Activated naive CD8-positive, alpha-beta T cell (primary cell): Measurements from ENCODE around the gene LRRC59.

ENCODE experiments used
- H3K27ac Mint-ChIP-seq: one replicate; pipeline ENCODE4 v1.8.0; 2021; ENCODE audit warnings: mixed read lengths
- H3K27me3 Mint-ChIP-seq: one replicate; pipeline ENCODE4 v1.8.0; 2021; ENCODE audit warnings: mixed read lengths
- H3K36me3 Mint-ChIP-seq: one replicate; pipeline ENCODE4 v1.8.0; 2021; ENCODE audit warnings: mixed read lengths
- H3K4me1 Mint-ChIP-seq: one replicate; pipeline ENCODE4 v1.8.0; 2021; ENCODE audit warnings: low read depth, mixed read lengths
- H3K4me3 Mint-ChIP-seq: one replicate; pipeline ENCODE4 v1.8.0; 2021; ENCODE audit warnings: mild to moderate bottlenecking, mixed read lengths
- H3K9me3 Mint-ChIP-seq: one replicate; pipeline ENCODE4 v1.8.0; 2021; ENCODE audit warnings: low read depth, mixed read lengths

LRRC59 gene

DNA sequence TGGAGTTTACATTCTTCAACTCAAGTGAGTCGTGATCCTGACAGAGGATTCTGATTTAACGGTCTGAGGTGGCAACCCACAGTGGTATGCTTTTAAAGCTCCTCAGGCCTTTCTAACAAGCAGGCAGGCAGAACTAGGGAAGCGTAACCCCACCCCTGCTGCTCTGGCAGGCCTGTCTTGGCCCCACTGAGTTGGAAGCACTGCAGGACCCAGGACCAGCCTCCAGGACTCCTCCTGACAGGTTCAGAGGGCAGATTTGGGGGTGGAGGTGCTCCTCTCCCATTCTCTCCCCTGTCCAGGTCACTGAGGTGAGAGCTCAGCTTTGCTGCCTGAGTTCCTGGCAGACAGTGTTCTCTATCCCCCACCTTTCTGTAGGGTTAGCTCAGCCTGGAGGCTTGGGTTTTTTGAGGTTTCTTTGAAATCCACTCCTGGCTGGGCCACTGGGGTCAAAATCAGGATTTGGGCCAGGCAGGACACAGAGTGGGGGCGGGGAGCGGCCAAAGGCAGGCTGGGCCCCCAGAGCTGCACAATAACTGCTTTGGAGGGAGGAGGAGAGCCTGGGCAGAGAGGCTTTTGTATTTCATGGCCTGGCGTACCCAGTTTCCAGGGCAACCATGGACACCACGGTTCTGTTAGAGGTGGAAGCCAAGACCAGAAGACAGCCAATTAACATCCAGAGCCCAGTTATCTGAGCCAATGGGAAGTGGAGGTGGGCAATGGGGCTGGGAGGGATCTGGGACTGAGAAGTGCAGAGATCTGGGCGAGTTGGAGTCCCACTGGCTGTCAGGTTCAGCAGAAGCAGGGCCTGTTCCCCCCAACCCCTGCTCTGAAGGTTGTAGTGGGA lies 33.9 kb downstream of the LRRC59 start:
- H3K36me3 Mint-ChIP-seq: no peaks in the 10 kb centered on the region
- no peak overlapping the region for H3K4me3 Mint-ChIP-seq
- H3K27ac Mint-ChIP-seq: no peak overlapping the region
- H3K27me3 Mint-ChIP-seq: no peaks in the 10 kb centered on the region
- H3K4me1 Mint-ChIP-seq: peaks cover 8% of the 10 kb centered on the region
- H3K9me3 Mint-ChIP-seq: no peaks in the 10 kb centered on the region

DNA sequence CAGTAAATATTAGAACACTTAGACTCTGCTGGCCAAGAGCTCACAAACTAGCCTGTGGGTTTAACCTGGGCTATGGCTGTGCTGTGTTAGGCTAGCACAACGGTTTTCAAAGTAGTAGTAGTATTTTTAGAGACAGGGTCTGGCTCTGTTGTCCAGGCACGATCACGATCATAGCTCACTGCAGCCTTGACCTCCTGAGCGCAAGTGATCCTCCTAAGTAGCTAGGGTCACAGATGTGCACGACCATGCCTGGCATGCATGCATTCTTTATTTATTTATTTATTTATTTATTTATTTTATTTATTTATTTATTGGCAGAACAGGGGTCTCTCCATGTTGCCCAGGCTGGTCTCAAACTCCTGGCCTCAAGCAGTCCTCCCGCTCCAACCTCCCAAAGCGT lies 34.7 kb downstream of the LRRC59 start:
- Mint-ChIP-seq H3K27ac (no peak overlapping the region), H3K9me3 (no peaks in the 10 kb centered on the region), H3K36me3 (no peaks in the 10 kb centered on the region), H3K4me3 (no peak overlapping the region), H3K27me3 (no peaks in the 10 kb centered on the region), H3K4me1 (peaks cover 8% of the 10 kb centered on the region)

DNA sequence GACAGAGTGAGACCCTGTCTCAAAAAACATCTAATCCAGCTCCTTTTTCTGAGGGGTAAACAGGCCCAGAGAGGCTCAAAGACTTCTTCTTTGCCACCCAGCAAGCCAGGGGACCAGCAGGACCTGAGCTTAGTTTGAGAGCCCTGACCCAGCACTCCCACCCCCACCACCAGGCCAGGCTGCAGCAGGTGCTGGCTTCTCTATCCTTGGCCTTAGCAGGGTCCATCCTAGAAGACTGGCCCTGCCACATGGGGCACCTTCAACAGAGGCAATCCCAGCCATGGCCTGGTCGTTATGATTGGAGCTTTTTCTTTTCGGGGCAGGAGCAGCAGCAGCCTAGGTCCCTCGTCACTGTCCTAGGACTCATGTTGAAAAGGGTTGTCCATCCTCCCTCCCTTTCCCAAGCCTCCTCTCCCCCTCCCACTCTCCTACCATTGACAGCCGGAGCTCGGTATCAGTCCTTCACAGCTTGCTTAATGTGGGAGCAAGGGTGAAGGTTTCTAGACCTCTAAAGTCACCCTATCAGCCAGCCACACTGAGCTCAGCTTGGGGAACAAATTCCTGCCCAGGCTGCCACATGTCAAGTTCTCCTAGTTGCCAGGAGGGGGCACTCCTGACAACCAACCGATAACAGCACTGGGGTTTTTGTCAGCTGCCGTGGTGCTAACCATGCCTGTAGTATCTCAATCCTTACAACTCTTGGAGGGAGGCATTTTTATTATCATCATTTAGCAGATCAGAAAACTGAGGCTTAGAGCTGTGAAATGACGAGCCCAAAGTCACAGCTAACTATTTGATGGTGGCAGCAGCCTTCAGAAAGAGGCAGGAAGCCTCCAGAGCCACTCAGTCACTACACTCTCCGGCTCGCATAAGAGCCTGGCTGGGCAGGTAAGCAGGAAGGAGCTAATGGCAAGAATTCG lies 35.5 kb downstream of the LRRC59 start:
- H3K36me3 Mint-ChIP-seq: no peaks in the 10 kb centered on the region
- peaks cover 8% of the 10 kb centered on the region for H3K4me1 Mint-ChIP-seq
- no peaks in the 10 kb centered on the region for H3K27me3 Mint-ChIP-seq
- H3K9me3 Mint-ChIP-seq: no peaks in the 10 kb centered on the region
- H3K27ac Mint-ChIP-seq: peak overlapping the region; percentile 83
- peak overlapping the region; percentile 35 for H3K4me3 Mint-ChIP-seq

DNA sequence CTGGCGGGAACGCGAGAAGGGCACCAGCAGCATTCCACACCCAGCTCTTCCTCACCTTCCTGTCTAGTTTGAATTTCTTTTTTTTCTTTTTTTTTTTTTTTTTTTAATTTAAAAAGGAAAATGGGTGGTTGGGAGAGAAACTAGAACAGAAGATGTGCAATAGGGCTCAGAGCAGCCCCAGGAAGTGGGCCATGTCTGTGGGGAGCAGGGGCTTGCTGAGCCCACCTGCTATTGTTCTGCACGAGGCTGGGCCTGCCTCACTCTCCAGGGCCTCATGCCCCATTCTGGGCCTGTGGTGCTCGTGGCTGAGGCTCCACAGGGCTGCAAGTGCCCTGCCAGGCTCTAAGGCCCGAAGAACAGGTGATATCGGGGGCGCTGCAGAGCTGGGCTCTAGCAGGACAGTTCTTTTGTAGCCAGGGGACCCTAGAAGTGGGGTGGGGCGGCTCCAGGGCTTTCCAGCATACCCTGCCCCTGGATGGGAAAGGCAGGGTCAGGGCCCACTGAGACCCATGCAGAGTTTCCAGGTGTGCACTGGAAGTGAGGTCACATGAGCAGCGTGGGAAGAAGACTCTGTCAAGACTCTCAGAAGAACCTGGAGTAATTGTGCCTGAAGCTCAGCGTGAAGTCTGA lies 36.7 kb downstream of the LRRC59 start:
- peaks cover 8% of the 10 kb centered on the region for H3K4me1 Mint-ChIP-seq
- no peaks in the 10 kb centered on the region for H3K36me3 Mint-ChIP-seq
- no peak overlapping the region for H3K4me3 Mint-ChIP-seq
- no peaks in the 10 kb centered on the region for H3K9me3 Mint-ChIP-seq
- H3K27ac Mint-ChIP-seq: peak overlapping the region; percentile 16
- no peaks in the 10 kb centered on the region for H3K27me3 Mint-ChIP-seq

DNA sequence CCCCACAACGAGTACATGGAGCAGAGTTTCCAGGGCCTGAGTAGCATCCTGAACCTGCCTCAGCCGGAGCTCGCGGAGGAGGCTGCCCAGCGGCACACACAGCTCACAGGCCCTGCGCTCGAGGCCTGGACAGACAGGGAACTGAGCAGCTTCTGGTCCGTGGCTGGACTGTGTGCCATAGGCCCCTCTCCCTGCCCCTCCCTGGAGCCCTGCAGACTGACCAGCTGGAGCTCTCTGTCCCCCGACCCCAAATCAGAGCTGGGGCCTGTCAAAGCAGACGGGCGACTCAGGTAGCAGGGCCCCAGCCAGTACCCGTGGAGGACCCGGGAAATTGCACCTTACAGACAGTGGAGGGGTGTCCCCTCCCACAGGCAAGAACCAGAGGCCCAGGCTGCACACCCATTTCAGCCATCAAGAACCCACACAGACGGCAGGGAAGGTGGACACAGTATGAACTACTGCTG lies 37.3 kb downstream of the LRRC59 start:
- H3K27ac Mint-ChIP-seq: no peak overlapping the region
- H3K27me3 Mint-ChIP-seq: no peaks in the 10 kb centered on the region
- no peaks in the 10 kb centered on the region for H3K9me3 Mint-ChIP-seq
- H3K36me3 Mint-ChIP-seq: no peaks in the 10 kb centered on the region
- H3K4me1 Mint-ChIP-seq: peaks cover 8% of the 10 kb centered on the region
- no peak overlapping the region for H3K4me3 Mint-ChIP-seq

DNA sequence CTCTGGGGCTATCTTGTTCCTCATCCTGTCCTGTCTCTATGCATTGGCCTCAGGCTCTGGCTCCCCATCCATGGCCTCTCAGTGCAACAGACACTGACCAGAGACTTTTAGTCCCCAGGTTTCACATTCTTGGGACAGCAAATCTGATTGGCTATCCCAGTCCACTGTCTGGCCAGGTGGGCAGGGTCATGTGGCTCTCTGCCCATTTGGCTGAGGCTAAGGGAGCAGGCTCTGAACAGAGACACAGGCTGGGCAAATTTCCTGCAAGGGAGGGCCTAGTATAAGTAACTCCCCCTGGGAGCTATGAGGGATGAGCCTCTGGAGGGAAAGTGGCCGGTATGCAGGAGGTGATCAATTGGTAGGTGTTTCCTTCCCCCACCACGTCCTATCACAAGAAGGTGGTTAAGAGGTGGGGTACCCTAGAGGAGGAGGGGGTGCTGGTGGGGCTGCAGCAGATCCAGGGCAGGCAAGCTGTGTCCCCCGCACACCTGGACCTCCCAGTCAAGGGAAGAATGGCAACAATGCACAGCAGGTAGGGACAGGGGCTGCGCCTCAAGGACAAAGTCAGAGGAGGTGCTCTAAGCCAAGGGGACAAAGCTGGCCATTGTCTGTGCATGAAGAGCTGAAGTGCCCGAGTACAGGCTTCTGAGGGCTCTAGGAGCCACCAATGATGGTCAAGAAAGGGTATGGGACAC lies 38.2 kb downstream of the LRRC59 start:
- Mint-ChIP-seq H3K4me1 (peaks cover 8% of the 10 kb centered on the region), H3K27ac (no peak overlapping the region), H3K9me3 (no peaks in the 10 kb centered on the region), H3K4me3 (no peak overlapping the region), H3K36me3 (no peaks in the 10 kb centered on the region), H3K27me3 (no peaks in the 10 kb centered on the region)

DNA sequence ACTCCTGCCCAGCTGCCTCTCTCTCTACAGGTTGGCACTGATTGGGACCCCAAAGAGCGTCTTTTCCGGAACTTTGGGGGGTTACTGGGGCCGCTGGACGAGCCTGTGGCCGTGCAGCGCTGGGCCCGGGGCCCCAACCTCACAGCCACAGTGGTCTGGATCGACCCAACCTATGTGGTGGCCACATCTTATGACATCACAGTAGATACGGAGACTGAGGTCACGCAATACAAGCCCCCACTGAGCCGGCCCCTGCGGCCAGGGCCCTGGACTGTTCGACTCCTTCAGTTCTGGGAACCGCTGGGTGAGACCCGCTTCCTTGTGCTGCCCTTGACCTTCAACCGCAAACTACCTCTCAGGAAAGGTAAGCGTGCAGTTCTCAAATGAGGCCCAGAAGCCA lies 39.1 kb downstream of the LRRC59 start:
- no peaks in the 10 kb centered on the region for H3K27me3 Mint-ChIP-seq

DNA sequence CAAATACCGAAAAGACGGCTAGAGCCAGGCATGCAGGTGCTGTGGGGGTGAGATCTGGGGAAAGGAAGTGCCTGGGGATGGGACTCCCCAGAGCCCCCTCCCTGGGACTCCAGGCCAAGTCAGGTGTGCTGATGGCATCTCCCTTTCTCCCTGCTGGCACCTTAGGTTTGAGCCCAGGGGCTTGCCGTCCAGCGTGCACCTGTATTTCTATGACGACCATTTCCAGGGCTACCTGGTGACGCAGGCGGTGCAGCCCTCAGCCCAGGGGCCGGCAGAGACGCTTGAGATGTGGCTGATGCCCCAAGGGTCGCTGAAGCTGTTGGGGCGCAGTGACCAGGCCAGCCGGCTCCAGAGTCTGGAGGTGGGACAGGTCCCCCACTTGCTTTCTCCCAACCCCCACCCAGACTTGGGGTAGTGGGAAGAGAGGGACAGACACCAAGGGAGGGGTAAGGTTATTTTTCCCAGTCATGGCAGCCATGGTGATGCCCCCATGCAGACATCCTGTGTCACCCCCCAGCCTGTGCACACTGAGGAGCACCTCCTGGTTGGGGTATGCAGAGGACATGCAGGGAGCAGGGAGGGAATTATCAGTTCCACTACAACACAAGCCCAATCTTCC lies 40.3 kb downstream of the LRRC59 start:
- Mint-ChIP-seq H3K4me3 (no peak overlapping the region), H3K36me3 (no peaks in the 10 kb centered on the region), H3K27ac (no peak overlapping the region)

More for the DNA sequence above, 39.1 kb downstream of the LRRC59 start:
- Mint-ChIP-seq H3K27ac (no peak overlapping the region), H3K9me3 (no peaks in the 10 kb centered on the region), H3K4me1 (peaks cover 8% of the 10 kb centered on the region), H3K36me3 (no peaks in the 10 kb centered on the region), H3K4me3 (no peak overlapping the region)

DNA sequence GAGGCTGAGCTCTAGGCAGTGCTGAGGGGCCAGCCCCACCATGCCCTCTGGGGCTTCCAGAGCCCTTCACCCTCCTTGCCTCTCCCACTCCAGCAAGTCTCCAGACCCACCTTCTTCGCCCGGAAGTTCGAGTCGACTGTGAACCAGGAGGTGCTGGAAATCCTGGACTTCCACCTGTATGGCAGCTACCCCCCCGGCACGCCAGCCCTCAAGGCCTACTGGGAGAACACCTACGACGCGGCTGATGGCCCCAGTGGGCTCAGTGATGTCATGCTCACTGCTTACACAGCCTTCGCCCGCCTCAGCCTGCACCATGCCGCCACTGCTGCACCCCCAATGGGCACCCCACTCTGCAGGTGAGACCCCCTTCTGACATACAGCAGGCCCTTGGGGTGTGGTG lies 40.9 kb downstream of the LRRC59 start:
- Mint-ChIP-seq H3K36me3 (no peaks in the 10 kb centered on the region), H3K27ac (no peak overlapping the region), H3K27me3 (no peaks in the 10 kb centered on the region), H3K9me3 (no peaks in the 10 kb centered on the region), H3K4me1 (peaks cover 4% of the 10 kb centered on the region), H3K4me3 (no peak overlapping the region)

More for the DNA sequence above, 40.3 kb downstream of the LRRC59 start:
- Mint-ChIP-seq H3K9me3 (no peaks in the 10 kb centered on the region), H3K27me3 (no peaks in the 10 kb centered on the region), H3K4me1 (peaks cover 2% of the 10 kb centered on the region)

DNA sequence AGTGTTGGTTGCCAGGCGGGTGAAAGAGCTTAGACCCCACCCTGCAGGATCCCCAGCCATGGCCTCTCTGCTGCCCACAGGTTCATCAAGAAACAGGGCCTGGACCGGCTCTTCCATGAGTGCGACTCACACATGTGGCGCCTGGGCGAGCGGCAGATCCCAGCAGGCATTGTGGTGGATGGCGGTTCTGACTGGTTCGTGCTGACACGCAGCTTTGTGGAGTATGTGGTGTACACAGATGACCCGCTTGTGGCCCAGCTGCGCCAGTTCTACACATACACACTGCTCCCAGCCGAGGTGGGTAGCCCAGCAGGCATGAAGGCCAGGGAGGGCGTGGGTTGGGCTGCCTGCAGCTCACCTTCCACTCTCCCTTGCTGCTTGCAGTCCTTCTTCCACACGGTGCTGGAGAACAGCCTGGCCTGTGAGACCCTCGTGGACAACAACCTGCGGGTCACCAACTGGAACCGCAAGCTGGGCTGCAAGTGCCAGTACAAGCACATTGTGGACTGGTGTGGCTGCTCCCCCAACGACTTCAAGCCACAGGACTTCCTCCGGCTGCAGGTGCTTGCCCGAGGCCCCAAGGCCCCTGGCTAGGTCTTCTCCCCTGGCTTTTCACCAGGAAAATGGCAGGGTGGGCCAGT lies 41.5 kb downstream of the LRRC59 start:
- Mint-ChIP-seq H3K36me3 (no peaks in the 10 kb centered on the region), H3K4me1 (peaks cover 6% of the 10 kb centered on the region), H3K27me3 (no peaks in the 10 kb centered on the region), H3K27ac (no peak overlapping the region), H3K4me3 (no peak overlapping the region), H3K9me3 (no peaks in the 10 kb centered on the region)

DNA sequence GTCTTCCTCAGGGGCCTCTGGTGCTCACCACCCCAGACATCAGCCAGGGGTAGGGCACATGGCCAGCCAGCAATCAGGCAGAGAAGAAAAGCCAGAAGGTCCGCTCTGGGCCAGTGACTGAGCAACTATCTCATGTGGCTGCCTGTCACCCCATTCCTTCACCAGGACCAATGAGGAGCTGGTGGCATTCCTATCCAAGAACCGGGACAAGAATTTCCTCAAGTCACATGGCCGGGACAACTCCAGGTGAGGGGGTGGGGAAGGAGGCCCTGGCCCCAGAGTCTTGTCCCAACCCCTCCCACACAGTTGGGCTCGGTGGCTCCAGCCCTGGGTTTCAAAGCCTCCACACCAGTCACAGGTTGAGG lies 42.0 kb downstream of the LRRC59 start:
- H3K36me3 Mint-ChIP-seq: no peaks in the 10 kb centered on the region
- H3K4me1 Mint-ChIP-seq: peaks cover 9% of the 10 kb centered on the region
- H3K4me3 Mint-ChIP-seq: no peak overlapping the region
- no peaks in the 10 kb centered on the region for H3K27me3 Mint-ChIP-seq
- no peak overlapping the region for H3K27ac Mint-ChIP-seq
- H3K9me3 Mint-ChIP-seq: no peaks in the 10 kb centered on the region

DNA sequence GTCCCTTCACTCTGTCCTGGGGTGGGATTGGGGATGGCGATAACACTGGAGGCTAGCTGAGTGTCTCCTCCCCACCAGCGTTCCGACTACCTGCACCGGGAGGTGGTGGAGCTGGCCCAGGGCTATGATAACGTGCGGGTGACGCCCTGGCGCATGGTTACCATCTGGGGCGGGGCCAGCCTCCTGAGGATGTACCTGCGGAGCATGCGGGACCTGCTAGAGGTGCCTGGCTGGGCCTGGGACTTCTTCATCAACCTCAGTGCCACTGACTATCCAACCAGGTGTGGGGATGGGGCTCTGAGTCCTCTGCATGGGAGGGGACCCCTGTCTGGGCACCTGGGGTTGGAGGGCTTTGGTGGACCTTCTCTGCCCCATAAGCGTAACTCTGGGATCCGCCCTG lies 42.5 kb downstream of the LRRC59 start:
- Mint-ChIP-seq H3K36me3 (no peaks in the 10 kb centered on the region), H3K4me1 (peaks cover 9% of the 10 kb centered on the region), H3K27me3 (no peaks in the 10 kb centered on the region), H3K27ac (no peak overlapping the region), H3K4me3 (no peak overlapping the region), H3K9me3 (no peaks in the 10 kb centered on the region)

DNA sequence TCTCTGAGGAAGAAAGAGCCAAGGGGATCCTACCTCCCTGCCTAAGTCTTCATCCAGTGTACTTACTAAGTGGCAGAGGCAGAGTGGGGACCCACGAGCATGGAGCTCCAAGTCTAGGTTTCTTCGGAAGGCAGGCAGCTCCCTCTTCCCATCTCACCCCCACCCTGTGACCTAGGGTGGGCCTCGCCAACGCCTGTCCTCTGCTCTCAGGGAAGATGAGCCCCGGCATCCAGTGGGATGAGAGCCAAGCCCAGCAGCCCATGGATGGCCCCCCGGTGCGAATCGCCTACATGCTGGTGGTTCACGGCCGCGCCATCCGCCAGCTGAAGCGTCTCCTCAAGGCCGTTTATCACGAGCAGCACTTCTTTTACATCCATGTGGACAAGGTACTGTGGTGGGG lies 43.1 kb downstream of the LRRC59 start:
- Mint-ChIP-seq H3K9me3 (no peaks in the 10 kb centered on the region), H3K27me3 (no peaks in the 10 kb centered on the region), H3K4me1 (peaks cover 12% of the 10 kb centered on the region), H3K4me3 (no peak overlapping the region), H3K27ac (no peak overlapping the region), H3K36me3 (no peaks in the 10 kb centered on the region)
